CD4-positive, alpha-beta T cell (primary cell): Measurements from ENCODE around the gene TBX19. TPM values are rescaled to one million over a fixed set of nuclear protein-coding genes. Genes with fewer than 3 reads are reported as not detected.

Experiments
- ATAC-seq: fragments of 200-7000 bp; cut with Tn5 transposase; one replicate; pipeline ENCODE4 v1.10.0; 2022; ENCODE audit warnings: mild to moderate bottlenecking; ENCODE audit not compliant: poor library complexity
- CTCF ChIA-PET: fragments of 350-600 bp; sonication (Branson Sonifier 250); formaldehyde crosslinking; loops from one replicate; lab custom pipeline; 2021; ENCODE audit warnings: antibody characterized with exemption, inconsistent platforms; lab: Charles Lee
- POLR2A ChIA-PET: fragments of 350-600 bp; sonication (Branson Sonifier 250); formaldehyde crosslinking; loops from one replicate; lab custom pipeline; 2021; ENCODE audit warnings: antibody characterized with exemption, inconsistent platforms; lab: Charles Lee
- DNase-seq, 14 experiments: peaks; one replicate each; pipeline ENCODE4 v3.0.0-alpha.2; 2013 to 2020; ENCODE audit warnings: mixed read lengths in 2 of 14
- H3K27ac ChIP-seq, 2 donors: one replicate each; pipeline versions ENCODE4 v1.5.1 to v1.7.0; 2013; ENCODE audit warnings: low read length in 2 of 2, low read depth in 1 of 2, mild to moderate bottlenecking in 1 of 2
- H3K27me3 ChIP-seq, 2 experiments: 1 replicate in 1 of 2; 2 replicates in 1 of 2; pipeline versions ENCODE4 v1.6.1 to v1.7.0; 2013; ENCODE audit warnings: low read length in 2 of 2, control low read depth in 1 of 2, mild to moderate bottlenecking in 1 of 2, moderate library complexity in 1 of 2; ENCODE audit not compliant: insufficient read depth in 2 of 2, control insufficient read depth in 1 of 2
- H3K36me3 ChIP-seq: one replicate; pipeline ENCODE4 v1.6.1; 2013; ENCODE audit warnings: low read length, control low read depth; ENCODE audit not compliant: insufficient read depth
- H3K4me1 ChIP-seq: one replicate; pipeline ENCODE4 v1.6.1; 2013; ENCODE audit warnings: low read length, control low read depth; ENCODE audit not compliant: insufficient read depth
- H3K4me3 ChIP-seq: one replicate; pipeline ENCODE4 v1.5.1; 2013; ENCODE audit warnings: mild to moderate bottlenecking, low read length, moderate library complexity
- H3K9me3 ChIP-seq, 2 experiments: 1 replicate in 1 of 2; 2 replicates in 1 of 2; pipeline versions ENCODE4 v1.6.1 to v1.7.0; 2013; ENCODE audit warnings: low read length in 2 of 2, mild to moderate bottlenecking in 2 of 2, control low read depth in 1 of 2, moderate library complexity in 1 of 2; ENCODE audit not compliant: control insufficient read depth in 1 of 2, insufficient read depth in 1 of 2
- H3K27ac Mint-ChIP-seq: one replicate; pipeline ENCODE4 v1.8.0; 2020; ENCODE audit warnings: mixed read lengths
- H3K27me3 Mint-ChIP-seq: one replicate; pipeline ENCODE4 v1.8.0; 2021; ENCODE audit warnings: mixed read lengths
- H3K36me3 Mint-ChIP-seq: one replicate; pipeline ENCODE4 v1.8.0; 2021; ENCODE audit warnings: low read depth, mixed read lengths
- H3K4me1 Mint-ChIP-seq: one replicate; pipeline ENCODE4 v1.8.0; 2021; ENCODE audit warnings: low read depth, mixed read lengths
- H3K4me3 Mint-ChIP-seq: one replicate; pipeline ENCODE4 v1.8.0; 2020; ENCODE audit warnings: mild to moderate bottlenecking, mixed read lengths
- H3K9me3 Mint-ChIP-seq: one replicate; pipeline ENCODE4 v1.8.0; 2020; ENCODE audit warnings: mixed read lengths
- CTCF ChIP-seq: fragments of 200-600 bp; IDR thresholded peaks from one replicate; pipeline ENCODE4 v1.8.0; 2022; ENCODE audit warnings: antibody characterized with exemption, mild to moderate bottlenecking
- intact Hi-C, 2 experiments: fragments of 100-400 bp; cut with DNase I in 1 of 2; cut with micrococcal nuclease in 1 of 2; formaldehyde crosslinking; loops; one replicate each; pipeline versions ENCODE4 v1.15.1 to v1.9.0; 2023 to 2025; cut with DNase I, micrococcal nuclease
- total RNA-seq, 174 experiments: library from RNA in 2 of 174; stranded (reverse) in 2 of 174; gene quantifications; one replicate each; pipeline ENCODE4 v1.2.3 and lab custom pipeline; 2021 to 2026

Gene TBX19
- total RNA-seq, 2 experiments from 2014 or later = 1.6 to 1.8 TPM

GRCh38 chr1:168279253-168279652 is 1.4 kb upstream of the TBX19 start:
- H3K36me3 ChIP-seq = peaks cover 3% of the 10 kb centered on the region
- CTCF ChIA-PET = no interaction called here
- Mint-ChIP-seq H3K9me3 (peaks cover 7% of the 10 kb centered on the region), H3K27ac (no peak overlapping the region), H3K36me3 (peaks cover 12% of the 10 kb centered on the region), H3K27me3 (no peaks in the 10 kb centered on the region), H3K4me1 (no peaks in the 10 kb centered on the region), H3K4me3 (no peak overlapping the region)
- ATAC-seq (no peak), DNase-seq (no peak)
- no peaks in the 10 kb centered on the region for H3K4me1 ChIP-seq
- no peak for TF ChIP-seq CTCF
- no peaks in the 10 kb centered on the region for H3K9me3 ChIP-seq
- no peak overlapping the region for H3K27ac ChIP-seq
- no peaks in the 10 kb centered on the region for H3K27me3 ChIP-seq
- intact Hi-C loops = no loop called here
- POLR2A ChIA-PET = no interaction called here
- H3K4me3 ChIP-seq = no peak overlapping the region

- H3K4me1 Mint-ChIP-seq = peaks cover 18% of the 10 kb centered on the region
- Histone ChIP-seq H3K36me3 (peaks cover 3% of the 10 kb centered on the region), H3K4me1 (no peaks in the 10 kb centered on the region), H3K9me3 (no peaks in the 10 kb centered on the region), H3K27me3 (no peaks in the 10 kb centered on the region), H3K27ac (no peak overlapping the region), H3K4me3 (no peak overlapping the region)
- H3K36me3 Mint-ChIP-seq = peaks cover 5% of the 10 kb centered on the region
- ChIA-PET POLR2A (no interaction called here), CTCF (no interaction called here)
- peaks cover 4% of the 10 kb centered on the region for H3K9me3 Mint-ChIP-seq
- DNase-seq = no peak
- H3K27me3 Mint-ChIP-seq = no peaks in the 10 kb centered on the region
- intact Hi-C loops = no loop called here
- TF ChIP-seq CTCF = no peak
- H3K4me3 Mint-ChIP-seq = no peak overlapping the region
- ATAC-seq = no peak
- no peak overlapping the region for H3K27ac Mint-ChIP-seq
These were observed 1.1 kb downstream of the TBX19 start for GRCh38 chr1:168281603-168282325.

- Mint-ChIP-seq H3K27ac (no peak overlapping the region), H3K36me3 (no peaks in the 10 kb centered on the region), H3K4me1 (peaks cover 21% of the 10 kb centered on the region), H3K27me3 (no peaks in the 10 kb centered on the region), H3K4me3 (no peak overlapping the region), H3K9me3 (no peaks in the 10 kb centered on the region)
- H3K27ac ChIP-seq = no peak overlapping the region
- no peaks in the 10 kb centered on the region for H3K4me1 ChIP-seq
- ChIA-PET CTCF (no interaction called here), POLR2A (no interaction called here)
- H3K36me3 ChIP-seq = peaks cover 3% of the 10 kb centered on the region
- H3K4me3 ChIP-seq = no peak overlapping the region
- DNase-seq = no peak
- H3K9me3 ChIP-seq = no peaks in the 10 kb centered on the region
- H3K27me3 ChIP-seq = no peaks in the 10 kb centered on the region
- ATAC-seq = no peak
- TF ChIP-seq CTCF = no peak
- intact Hi-C loops = no loop called here
These were observed 4.8 kb downstream of the TBX19 start for GRCh38 chr1:168285521-168285790.
